GM19395 (cell line): Measurements from ENCODE around the gene NRG3.

Experiments
- ATAC-seq: cut with Tn5 transposase; IDR thresholded peaks from one replicate; pipeline ENCODE4 v1.9.1; 2021; ENCODE audit warnings: mild to moderate bottlenecking, moderate library complexity; ENCODE audit not compliant: unreplicated experiment

The NRG3 gene

DNA sequence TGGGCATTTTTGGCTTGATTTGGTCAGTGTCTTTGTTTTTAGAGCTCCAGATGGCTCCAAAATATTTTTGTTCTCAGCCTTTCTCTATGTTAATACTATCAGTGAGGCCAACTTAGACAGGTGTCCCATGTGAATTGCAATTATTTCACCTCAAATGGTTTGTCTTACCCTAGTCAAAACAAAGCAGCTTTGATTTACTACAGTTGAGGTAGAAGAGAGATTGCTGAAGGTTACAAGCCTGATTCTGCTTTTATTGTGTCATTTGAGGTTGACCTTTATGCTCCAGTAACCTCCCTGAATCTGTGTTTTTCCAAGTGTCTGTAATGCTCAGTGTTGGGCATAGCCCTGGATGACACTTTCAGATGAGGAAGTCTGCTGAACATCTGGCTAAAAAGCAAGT, 882.9 kb downstream of the NRG3 start:
- no peak for ATAC-seq

GRCh38 chr10:82759050-82759449, 884.1 kb downstream of the NRG3 start:
- ATAC-seq = no peak

DNA sequence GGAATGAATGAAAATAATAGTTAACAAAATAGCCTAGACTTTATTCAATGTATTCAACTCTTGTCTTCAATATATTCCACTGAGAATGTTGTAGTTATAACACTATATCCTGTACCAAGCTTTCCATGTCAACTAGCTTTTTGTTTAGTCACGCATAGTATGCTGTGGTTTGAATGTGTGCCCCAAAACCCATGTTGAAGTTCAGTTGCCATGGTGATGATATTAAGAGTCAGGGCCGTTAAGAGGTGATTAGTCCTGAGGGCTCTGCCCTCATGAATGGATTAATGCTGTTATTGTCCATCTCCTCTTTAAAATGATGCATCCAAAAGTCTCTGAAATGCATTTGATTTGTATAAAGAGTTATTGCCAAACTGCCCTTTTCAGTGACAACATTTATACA, 887.6 kb downstream of the NRG3 start:
- no peak for ATAC-seq

DNA sequence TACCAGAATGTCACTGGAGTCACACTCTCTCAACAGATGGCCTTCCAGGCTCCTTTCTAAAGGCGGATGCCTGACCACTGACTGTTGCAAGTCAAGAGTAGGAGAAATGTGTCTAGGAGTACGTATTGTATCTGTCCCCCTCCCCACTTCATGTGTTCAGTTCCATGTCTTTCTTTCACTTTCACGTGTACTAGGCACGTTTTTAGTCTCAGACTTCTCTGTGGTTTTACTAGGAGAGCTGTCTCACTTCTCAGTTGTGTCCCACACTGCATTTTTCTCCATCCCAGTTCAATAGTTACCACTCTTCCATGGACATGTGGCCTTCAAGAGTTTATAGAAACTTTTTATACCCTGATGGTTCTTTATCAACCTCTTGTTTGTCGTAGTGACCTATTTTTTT, 893.0 kb downstream of the NRG3 start:
- ATAC-seq = no peak

DNA sequence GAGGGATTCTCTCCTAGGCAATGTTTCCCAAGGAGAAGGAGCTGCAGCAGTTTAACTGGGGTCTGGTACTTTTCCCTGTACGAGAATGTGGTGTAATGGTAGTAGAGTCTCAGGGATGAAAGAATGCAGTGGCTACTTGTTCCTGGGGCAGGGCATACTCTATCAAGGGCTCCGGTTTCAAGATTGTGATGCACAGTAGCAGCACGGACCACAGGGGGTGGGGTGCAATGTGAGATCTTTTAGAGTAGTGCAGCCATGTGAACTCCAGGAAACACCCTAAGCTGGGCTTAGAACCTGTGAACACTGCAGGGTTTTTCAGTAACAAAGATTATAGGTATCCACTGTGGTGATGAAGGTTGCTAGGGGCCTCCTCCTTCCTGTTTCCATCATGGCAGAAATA, 903.9 kb downstream of the NRG3 start:
- ATAC-seq = no peak

- ATAC-seq = no peak
These were observed 921.5 kb downstream of the NRG3 start for GRCh38 chr10:82796510-82796909.

- no peak for ATAC-seq
These were observed 926.3 kb downstream of the NRG3 start for GRCh38 chr10:82801289-82801688.

DNA sequence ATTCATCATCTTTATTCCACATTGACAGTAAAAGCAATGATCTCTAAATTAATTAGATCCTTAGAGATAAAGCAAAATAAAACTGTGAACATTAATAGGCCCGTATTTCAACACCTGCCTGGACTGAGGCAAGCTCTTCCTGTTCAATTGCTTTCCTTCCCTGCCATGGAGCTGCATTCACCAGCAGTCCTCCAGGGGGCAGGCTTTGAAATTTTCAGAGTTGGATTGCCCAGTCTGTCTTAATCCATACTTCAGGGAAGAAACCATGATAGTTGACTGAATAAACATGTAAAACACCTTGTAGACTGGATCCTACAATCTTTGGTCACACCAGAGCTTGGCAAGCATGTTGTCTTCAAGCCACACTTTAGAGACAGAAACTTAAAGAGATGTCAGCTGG, 936.6 kb downstream of the NRG3 start:
- ATAC-seq = no peak

DNA sequence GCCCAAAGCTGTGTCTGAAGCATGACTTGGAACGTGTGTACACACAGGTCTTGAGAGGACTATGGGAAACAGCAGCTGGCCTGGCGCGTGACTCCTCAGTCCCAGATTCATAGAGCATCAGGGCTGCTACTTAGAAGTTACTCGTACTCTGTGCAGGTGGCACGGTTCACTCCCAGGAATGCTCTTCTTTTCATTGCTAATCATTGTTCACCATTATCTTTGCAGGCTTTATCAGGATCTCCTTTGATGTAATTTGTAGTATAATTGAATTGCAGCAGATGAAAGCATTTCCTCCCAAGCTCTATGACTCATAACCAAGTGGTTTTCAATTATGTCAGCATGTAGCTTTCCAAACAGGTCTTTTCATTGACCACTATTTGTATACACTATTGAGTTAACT, 938.9 kb downstream of the NRG3 start:
- no peak for ATAC-seq

- ATAC-seq = no peak
These were observed 939.6 kb downstream of the NRG3 start for GRCh38 chr10:82814635-82815034.

DNA sequence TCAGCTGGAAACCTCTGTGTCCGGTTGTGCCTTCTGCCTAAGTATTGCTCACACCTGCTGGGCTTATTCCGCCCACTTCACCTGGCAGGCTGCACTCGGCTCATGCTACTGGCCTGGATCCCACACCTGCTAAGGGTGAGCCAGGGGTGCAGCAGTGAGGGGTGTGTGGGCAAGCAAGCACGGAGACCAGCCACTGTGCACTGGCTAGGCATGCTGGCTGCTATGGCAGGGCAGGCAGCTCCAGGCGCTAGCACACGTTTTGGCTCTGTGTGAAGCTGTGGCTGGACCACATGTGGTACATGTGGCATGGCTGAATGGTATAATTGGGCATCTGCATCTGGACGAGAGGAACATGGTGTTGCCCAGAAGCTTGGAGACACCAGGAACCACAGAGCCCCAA, 940.7 kb downstream of the NRG3 start:
- no peak for ATAC-seq

DNA sequence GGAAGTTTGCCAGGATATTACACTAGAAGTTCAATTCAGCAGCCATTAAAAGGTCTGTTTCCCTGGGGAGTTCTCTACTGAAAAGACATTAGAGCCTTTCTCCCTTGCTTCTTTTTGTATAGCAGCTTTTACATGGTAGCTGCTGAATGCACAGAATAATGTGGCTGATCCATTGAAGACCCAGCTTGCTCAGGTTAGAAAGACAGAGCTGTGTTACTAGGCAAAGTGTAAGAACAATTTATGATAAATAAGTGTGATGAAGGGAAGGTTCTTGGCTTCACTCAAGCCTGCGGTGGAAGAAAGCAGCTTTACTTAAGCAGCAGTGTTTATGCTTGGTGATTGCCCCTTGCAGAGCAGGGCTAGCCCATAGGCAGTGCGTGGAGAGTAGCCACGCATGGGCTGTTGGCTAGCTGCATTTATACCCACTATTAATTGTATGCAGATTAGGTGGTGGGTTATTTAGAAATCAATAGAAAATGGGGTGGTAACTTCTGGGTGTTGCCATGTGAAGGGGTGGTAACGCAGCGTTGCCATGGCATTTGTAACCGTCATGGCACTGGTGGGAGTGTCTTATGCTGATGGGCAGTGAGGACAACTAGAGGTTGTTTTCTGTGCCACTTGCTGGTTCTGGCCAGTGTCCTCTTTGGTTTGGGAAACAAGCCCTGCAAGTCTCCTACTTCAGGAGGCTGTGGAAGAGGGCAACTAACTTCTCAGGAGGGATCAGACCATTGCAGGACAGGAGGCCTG, 942.9 kb downstream of the NRG3 start:
- ATAC-seq = no peak

DNA sequence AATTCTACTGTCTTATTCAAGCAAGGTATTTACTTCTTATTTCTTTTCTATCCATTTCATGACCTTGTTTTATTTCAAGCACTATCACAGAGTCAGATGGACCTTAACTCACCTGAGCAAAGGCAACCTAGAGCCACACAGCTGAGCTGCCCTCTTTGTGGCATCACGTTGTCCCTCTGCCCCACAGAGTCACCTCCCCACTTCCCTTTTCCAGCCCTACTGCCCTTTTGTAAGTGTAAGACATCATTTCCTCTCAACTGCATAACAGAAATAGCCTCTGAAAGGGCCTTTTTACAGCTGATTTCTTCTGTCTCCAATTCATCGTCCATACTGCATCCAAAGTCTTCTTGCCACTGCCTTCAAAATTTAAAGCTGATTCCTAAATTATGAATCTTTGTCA, 946.0 kb downstream of the NRG3 start:
- ATAC-seq = no peak

GRCh38 chr10:82826132-82826531, 951.1 kb downstream of the NRG3 start:
- ATAC-seq = no peak

- no peak for ATAC-seq
These were observed 952.9 kb downstream of the NRG3 start for GRCh38 chr10:82827901-82828300.

DNA sequence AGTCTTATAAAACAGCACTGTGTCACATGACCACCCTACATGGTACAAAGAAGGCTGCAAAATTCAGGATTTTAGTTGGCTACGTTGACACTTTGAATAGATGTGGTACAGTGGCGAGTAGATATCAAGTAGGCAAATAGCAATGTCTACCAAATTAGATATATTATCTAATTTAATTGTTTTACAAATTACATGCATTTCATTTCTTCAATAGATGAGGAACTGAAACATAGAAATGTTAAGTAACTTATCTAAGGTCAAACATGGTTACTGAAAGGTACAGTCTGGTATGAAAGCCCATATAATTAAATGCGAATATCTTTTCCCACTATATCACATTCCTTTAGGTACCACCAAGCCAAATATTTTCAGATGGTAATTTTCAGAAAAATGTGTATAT, 972.2 kb downstream of the NRG3 start:
- no peak for ATAC-seq

- ATAC-seq = no peak
These were observed 975.2 kb downstream of the NRG3 start for GRCh38 chr10:82850191-82850590.

DNA sequence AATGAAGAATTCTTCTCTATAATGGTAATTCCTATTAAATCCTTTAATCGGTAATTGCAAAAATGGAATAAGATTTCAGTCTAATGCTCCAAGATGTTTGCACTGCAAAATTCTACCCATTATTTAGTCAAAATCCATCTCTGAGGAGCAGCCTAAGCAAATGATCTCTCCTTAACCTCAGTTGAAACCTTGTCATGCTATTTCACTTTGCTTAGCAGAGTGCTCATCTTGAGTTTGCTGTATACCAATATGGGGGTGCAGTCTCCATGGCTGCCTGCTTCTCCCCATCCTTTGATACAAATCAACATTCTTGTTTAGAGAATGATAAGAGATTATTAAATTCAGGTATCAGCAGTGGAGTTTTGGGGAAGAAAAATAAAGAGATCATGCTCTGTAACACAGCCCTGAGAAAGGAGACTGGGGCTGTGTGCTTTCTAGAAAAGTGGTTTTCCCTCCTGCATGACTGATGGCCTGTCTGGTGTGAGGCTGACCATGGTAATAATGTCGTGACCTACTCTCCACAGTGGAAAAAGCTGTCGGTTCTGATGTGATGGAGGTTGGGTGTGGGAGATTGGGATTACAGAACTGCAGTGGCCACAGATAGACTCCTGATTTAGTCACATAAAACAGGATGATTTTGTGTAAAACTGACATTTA, 982.1 kb downstream of the NRG3 start:
- ATAC-seq = no peak

DNA sequence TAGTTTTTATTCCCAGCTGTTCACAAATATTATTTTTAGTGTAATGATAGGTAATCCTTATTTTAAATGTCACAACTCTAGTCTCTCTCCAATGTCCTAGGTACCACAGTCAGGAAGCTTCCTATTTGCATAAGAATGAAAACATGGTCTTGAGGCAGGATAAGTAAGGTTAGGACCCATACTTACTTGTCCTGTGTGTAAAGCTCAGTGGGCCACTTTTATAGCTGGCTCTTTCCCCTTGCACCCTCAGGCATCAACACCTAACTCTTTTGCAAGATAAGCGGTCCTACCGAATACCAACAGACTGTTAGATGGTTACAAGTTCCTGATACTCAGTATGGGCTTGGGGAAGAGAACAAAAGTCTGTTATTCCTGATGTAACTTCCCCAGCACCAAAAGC, 986.9 kb downstream of the NRG3 start:
- no peak for ATAC-seq

DNA sequence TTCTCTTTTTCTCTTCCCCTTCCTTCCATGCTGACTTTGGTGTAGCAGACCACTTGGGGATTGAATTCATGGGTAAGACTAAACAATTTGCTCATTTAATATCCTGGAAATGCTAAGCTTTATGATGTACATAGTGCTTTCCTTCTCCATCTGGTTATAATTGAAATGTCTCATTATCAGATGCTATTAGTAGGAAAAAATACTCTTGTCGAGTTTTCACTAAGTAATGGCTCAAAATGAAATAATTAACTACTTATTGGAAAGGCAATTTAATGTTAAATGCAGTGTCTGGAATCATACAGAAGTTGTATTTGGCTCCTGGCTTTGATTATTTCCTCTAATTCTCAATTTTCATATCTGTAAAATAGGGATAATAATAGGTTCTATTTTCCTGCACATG, 990.4 kb downstream of the NRG3 start:
- no peak for ATAC-seq

GRCh38 chr10:82866424-82867020, 991.5 kb downstream of the NRG3 start:
- no peak for ATAC-seq

DNA sequence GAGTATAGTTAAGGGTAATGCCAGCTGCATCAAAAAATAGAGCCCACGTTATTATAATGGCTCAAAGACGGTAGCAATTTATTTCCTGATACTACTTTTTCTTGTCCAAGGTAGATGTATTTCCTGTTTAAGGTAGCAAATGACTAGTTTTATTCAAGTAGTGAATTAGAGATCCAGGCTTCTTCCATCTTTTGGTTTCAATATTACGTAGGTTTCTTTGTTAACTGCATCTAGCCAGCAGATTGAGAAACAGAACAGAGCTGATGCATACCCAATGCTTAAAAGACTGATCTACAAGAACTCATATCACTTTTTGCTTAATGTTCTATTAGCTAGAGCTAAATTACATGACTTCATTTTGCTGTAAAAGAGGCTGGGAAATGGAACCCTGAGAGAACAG, 992.1 kb downstream of the NRG3 start:
- no peak for ATAC-seq
